Erythroblast (primary cell): ENCODE results near the gene PTGES3.

Experiments used
- GATA1 ChIP-seq: IDR thresholded peaks from 2 replicates; pipeline ENCODE4 v1.6.1; 2011; ENCODE audit warnings: low read depth, mild to moderate bottlenecking, control low read depth, low read length, moderate library complexity
- POLR2A ChIP-seq: IDR thresholded peaks from 2 replicates; pipeline ENCODE4 v1.6.1; 2011; ENCODE audit warnings: mild to moderate bottlenecking, low read length

DNA sequence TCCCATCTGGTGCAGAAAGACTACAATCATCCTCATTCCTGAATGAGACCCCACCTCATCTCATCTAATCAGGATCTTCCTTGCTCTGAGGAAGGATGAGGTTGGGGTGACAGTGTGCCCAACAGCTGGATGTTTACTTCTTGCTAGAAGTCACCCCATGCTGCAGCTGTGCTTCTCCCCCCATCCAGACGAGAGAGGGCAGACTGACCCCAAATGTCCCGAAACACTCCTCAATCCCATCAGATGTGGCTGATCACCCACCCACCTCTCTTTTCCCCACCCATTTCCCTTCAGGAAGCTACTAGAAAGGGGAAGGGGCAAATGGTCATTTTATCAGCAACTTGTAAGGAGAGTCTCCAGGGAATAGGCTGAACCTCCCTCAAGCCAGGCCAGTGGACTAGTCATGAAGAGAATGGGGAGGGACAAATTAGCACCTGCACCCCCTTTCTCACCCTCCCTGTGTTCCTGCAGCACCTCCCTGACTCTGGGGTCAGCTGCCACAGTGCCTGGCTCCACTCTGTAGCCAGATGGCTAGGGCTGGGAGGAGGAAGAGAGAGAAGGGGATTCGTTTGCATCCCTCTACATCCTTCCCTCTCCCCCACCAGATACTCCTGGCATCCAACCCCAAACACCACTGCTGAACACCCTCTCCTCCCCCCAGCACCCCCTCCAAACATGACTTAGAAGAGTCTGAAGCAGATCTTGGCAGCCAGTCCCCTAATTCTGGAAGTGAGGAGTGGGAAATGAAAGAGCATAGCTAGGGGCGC, 55.2 kb downstream of the PTGES3 start:
- TF ChIP-seq POLR2A (no peak), GATA1 (no peak)
